Limb (tissue), 2 donors: ENCODE measurements around the gene CHP1.
"Not testable (repeated sequence)": the region's sequence is repeated elsewhere in the genome, so short reads cannot be mapped to it uniquely, and the experiment has no call there.

Source experiments
- DNase-seq, 2 donors: peaks; one replicate each; pipeline ENCODE4 v3.0.0-alpha.2; 2016; ENCODE audit errors: extremely low spot score in 2 of 2

The CHP1 gene

DNA sequence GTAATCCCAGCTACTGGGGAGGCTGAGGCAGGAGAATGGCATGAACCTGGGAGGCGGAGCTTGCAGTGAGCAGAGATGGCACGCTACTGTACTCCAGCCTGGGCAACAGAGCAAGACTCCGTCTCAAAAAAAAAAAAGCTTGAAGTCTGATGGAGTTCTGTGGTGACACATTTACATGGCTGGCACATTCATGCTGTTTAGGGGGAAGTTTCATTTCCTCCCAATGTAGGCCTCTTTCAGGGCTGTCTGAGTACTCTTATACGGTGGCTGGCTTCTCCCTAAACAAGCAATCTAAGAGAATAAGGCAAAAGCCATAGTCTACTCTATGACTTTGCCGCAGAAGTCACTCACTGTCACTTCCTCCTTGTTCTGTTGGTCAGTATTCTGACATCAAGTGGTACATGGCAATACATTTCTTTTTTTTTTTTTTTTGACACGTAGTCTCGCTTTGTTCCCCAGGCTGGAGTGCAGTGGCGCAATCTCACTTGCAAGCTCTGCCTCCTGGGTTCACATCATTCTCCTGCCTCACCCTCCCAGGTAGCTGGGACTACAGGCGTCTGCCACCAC lies 60.1 kb downstream of the CHP1 start:
- no peak for DNase-seq

DNA sequence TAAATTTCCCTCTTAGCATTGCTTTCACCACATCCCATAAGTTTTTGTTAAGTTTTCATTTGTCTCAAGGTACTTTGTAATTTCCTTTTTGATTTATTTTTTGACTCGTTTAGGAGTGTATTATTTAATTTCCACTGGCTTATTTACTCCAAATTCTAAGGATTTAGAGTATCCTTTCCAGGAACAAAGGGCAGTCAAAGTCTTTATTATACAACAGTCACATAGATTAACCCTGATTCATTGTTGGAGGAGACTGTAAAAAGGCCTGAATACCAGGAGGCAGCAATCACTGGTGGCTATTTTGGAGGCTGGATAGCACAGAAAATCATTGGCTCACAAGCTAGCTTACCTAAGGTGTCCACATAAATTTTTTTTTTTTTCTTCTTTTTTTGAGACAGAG lies 61.5 kb downstream of the CHP1 start:
- DNase-seq, result no peak

DNA sequence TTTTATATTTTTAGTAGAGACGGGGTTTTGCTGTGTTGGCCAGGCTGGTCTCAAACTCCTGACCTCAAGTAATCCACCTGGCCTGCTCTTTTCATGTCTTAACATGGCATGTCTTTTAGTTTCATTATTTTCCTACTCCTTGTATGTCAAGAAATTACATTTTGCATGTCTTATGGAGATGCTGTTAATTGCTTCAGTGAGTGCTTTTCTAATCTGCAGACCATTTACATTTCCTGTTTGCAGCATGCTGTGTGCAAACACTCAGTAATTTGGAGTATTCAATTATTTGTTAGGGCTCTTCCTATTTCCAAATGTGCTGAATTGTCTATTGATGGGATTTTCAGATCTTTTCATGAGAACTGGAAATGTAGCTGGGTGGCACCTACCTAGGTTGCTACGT lies 70.1 kb downstream of the CHP1 start:
- not testable (repeated sequence) for DNase-seq

DNA sequence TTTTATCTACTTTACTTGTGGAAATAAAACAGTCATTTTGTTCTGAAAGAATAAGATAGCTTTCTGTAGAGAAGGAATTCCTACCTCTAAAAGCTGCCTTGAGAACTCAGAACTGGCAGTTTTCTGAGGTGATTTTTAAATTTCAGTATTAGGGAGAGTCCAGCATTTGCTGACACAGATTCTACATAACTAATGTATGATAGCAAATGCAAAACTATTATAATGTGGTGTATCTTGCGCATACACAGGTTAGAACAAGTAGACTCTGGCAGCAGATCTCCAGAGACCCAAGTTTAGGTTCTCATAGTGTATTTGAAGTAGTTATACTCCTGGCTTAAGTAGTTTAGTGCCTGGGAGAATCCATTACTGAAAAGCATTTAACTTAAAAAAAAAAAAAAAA lies 70.5 kb downstream of the CHP1 start:
- DNase-seq, result no peak

DNA sequence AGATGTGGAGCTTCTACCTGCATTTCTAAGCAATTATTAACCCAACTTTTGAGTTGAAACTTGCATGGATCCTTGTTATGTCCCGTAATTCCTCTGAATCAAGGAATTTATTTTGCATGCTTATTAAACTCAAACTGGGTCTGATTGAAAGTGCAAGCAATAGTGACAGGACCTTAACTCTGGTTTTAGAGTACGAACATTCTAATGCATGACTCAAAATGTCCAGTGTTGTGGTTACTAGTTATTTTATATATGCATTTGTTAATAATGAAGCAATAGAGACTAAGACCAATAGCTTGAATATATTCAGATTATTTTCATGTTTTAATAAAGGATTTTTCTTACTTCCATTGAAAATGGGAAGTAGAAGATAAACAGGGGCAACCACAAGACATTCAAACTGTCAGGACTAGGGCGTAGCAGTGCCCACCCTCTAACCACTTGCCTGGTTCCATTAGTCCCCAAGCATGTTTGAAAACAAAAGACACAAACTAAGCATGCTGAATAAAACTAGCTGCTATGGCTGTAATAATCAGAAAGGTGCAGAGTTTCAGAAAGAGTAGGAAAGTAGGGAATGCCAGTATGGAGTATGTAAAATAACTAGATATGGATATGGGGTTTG lies 73.2 kb downstream of the CHP1 start:
- no peak for DNase-seq

DNA sequence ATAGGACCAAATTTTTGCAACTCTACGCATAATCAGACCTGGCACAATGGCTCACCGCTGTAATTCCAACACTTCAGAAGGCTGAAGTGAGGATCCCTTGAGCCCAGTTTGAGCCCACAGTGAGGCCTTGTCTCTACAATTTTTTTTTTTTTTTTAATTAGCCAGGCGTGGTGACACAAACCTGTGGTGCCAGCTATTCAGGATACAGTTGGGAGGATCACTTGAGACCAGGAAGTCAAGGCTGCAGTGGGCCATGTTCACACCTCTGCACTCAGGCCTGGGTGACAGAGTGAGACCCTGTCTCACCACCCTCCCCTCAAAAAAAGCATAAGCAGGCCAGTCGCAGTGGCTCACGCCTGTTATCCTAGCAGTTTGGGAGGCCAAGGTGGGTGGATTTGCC lies 76.6 kb downstream of the CHP1 start:
- DNase-seq, result no peak

DNA sequence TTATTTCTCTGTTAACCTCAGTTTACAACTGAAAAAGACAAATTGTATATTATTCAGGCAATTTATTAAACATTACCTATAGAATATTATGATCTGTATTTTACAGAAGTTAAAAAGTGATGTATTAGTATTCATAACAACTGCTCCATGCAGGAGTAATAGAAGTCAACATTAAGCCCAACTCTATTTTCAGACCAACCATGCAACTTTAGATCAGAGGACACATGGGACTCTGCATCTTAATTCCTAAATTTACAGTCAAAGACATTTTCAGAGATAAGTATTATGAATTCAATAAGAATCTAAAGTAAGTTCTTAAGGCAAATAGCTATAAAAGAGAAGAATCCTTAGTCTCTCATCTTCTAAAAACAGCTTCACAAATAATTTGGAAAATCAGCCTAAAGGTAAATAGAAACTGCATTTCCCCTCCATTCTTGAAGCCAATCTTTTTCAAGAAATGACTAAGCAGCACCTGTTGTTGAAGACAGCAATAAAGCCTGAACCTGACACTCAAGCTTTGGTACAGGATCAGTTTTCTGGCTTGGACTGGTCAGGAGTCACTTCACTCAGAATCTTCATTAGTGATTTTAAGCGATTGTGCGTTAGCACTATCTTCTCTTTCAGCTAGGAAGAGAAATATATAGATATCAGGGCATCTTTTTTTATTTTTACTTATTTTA lies 78.3 kb downstream of the CHP1 start:
- DNase-seq, result no peak

DNA sequence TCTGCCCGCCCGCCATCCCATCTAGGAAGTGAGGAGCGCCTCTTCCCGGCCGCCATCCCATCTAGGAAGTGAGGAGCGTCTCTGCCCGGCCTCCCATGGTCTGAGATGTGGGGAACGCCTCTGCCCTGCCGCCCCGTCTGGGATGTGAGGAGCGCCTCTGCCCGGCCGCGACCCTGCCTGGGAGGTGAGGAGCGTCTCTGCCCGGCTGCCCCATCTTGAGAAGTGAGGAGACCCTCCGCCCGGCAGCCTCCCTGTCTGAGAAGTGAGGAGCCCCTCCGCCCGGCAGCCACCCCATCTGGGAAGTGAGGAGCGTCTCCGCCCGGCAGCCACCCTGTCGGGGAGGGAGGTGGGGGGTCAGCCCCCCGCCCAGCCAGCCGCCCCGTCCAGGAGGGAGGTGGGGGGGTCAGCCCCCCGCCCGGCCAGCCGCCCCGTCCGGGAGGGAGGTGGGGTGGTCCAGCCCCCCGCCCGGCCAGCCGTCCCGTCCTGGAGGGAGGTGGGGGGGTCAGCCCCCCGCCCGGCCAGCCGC lies 89.8 kb downstream of the CHP1 start:
- DNase-seq, result not testable (repeated sequence)

DNA sequence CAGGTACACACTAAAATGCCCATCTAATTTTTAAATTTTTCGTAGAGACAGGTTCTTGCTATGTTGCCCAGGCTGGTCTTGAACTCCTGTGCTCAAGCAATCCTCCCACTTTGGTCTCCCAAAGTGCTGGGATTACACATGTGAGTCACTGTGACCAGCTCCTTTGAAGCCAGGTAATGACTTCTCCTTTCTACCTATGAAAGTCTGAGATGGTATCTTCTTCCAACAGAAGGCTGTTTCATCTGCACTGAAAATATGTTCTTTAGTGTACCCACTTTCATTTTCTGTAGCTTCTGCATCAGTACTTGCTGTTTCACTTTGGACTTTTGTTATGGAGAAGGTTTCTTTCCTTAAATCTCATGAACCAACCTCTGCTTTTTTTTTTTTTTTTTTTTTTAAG lies 92.5 kb downstream of the CHP1 start:
- DNase-seq, result no peak

DNA sequence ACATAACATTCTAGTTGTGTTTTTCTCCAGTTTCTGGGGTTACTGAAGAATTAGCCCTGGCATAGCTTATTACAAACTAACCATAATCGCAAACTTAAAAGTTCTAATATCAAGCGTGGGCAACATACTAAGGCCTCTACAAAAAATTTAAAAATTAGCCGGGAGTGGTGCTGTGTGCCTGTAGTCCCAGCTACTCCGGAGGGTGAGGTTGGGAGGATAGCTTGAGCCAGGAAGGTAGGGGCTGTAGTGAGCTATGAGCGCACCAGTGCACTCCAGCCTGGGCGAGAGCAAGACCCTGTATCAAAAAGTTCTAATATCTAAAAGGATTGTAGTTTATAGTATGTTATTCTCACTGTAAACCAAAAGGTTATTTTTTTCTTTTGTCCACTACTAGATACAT lies 100.2 kb downstream of the CHP1 start:
- DNase-seq, result no peak
